Measurements from ENCODE around the gene ADD1. TPM values are rescaled to one million over a fixed set of nuclear protein-coding genes. Genes with fewer than 3 reads are reported as not detected.
A peak's percentile ranks its signal among the peaks of the same experiment; 100 is the strongest.

The ADD1 gene
- total RNA-seq, 2 experiments from 2014 or later: 252 to 255 TPM

DNA sequence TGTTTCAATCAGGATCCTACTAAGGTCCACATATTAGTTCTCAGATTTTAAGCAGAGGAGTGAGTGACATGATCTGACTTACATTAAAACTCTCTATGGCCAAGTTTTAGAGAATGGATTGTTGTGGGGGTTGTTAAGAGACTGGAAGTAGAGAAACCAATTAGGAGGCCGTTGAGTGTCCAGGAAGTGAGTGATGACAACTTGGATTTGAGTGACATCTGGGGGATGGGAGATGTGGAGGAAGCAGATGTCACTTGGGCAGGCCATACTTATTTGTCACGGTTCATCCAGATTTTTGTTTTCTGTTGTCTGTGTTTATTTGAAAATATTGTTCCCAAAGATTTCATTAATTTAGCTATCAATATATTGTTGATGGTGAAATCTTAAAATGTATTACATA is 28.3 kb downstream of the ADD1 start:
- CTCF ChIA-PET: interaction anchor here (0.7 to 1.6 kb wide), 4 partner anchors 10 to 116 kb away, joined by 3 to 5 read pairs (median 4); partner anchors contain the start of gene TNIP2
- ATAC-seq: no peak
- H3K4me3 Mint-ChIP-seq: no peak overlapping the region

DNA sequence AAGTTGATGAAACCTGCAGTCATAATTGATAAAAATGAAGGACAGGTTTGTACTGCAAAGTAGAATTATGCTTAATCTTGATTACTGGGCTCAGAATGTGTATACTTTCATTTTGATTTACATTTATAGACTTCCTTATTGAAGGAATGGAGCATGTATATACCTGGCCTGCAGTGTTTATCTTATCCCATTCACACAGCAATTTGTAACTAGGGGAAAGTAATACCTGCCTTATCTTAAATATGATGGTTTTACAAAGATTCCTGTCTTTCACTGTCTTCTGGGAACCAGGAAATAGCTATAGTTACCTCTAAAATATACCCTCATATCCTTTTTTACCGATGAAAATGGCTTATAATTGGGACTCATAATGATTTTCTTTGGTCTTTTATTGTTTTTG is 29.7 kb downstream of the ADD1 start:
- Mint-ChIP-seq H3K9me3 (ENCODE audit: insufficient read depth) (no peaks in the 10 kb centered on the region), H3K27ac (no peak overlapping the region), H3K4me3 (no peak overlapping the region), H3K36me3 (ENCODE audit: low read depth) (peaks cover 29% of the 10 kb centered on the region), H3K4me1 (ENCODE audit: low read depth) (peaks cover 42% of the 10 kb centered on the region), H3K27me3 (ENCODE audit: low read depth) (no peaks in the 10 kb centered on the region)
- no peak for DNase-seq
- POLR2A ChIA-PET: no interaction called here
- ATAC-seq: no peak
- CTCF ChIA-PET: interaction anchor here (0.9 kb wide), 1 partner anchor 81 kb away, joined by 3 read pairs; no protein-coding TSS in a partner anchor

More for the DNA sequence above, 28.3 kb downstream of the ADD1 start:
- Mint-ChIP-seq H3K27me3 (ENCODE audit: low read depth) (no peaks in the 10 kb centered on the region), H3K36me3 (ENCODE audit: low read depth) (peaks cover 25% of the 10 kb centered on the region), H3K9me3 (ENCODE audit: insufficient read depth) (no peaks in the 10 kb centered on the region), H3K27ac (peak overlapping the region; percentile 75), H3K4me1 (ENCODE audit: low read depth) (peaks cover 41% of the 10 kb centered on the region)
- POLR2A ChIA-PET: interaction anchor here (0.7 to 1.8 kb wide), 2 partner anchors 11 to 505 kb away, joined by 3 to 5 read pairs; no protein-coding TSS in a partner anchor
- no peak for DNase-seq

DNA sequence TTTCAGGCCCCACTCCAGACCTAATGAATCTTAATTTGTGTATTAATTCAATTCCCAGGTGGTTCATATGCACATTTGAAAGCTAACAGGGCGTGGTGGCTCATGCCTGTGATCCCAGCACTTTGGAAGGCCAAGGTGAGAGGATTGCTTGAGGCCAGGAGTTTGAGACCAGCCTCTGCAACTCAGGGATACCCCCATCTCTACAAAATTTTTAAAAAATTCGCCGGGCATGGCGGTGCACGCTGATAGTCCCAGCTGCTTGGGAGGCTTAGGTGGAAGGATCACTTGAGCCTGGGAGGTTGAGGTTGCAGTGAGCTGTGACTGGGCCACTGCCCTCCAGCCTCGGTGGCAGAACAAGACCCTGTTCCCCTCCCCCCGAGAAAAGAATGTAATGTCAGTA is 31.2 kb downstream of the ADD1 start:
- ATAC-seq (no peak), DNase-seq (no peak)
- CTCF ChIA-PET: no interaction called here
- POLR2A ChIA-PET: no interaction called here
- H3K27ac Mint-ChIP-seq: no peak overlapping the region
- H3K4me1 Mint-ChIP-seq (ENCODE audit: low read depth): peaks cover 42% of the 10 kb centered on the region
- H3K4me3 Mint-ChIP-seq: no peak overlapping the region
- H3K27me3 Mint-ChIP-seq (ENCODE audit: low read depth): no peaks in the 10 kb centered on the region
- H3K36me3 Mint-ChIP-seq (ENCODE audit: low read depth): peaks cover 38% of the 10 kb centered on the region
- no peaks in the 10 kb centered on the region for H3K9me3 Mint-ChIP-seq (ENCODE audit: insufficient read depth)

DNA sequence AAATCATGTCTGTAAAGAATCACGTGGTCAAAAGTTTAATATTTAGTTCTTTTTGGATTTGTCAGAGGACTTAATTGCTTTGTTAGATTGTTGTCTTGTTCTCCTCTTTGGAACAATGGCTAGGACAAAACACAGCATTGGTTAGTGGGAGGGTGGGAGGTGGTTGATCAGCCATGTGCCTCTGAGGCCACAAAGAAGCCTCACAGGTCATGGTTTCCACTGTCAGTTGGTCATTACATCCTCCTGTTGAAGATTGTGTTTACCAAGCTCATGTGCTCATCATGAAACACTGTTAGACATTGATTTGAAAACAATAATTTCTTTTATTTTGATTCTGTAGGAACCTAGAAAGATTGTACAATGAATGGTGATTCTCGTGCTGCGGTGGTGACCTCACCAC is 31.9 kb downstream of the ADD1 start:
- ChIA-PET POLR2A (no interaction called here), CTCF (no interaction called here)
- Mint-ChIP-seq H3K9me3 (ENCODE audit: insufficient read depth) (no peaks in the 10 kb centered on the region), H3K36me3 (ENCODE audit: low read depth) (peaks cover 40% of the 10 kb centered on the region), H3K27ac (peak overlapping the region; percentile 6), H3K27me3 (ENCODE audit: low read depth) (no peaks in the 10 kb centered on the region), H3K4me3 (no peak overlapping the region), H3K4me1 (ENCODE audit: low read depth) (peaks cover 40% of the 10 kb centered on the region)
- DNase-seq (no peak), ATAC-seq (no peak)

DNA sequence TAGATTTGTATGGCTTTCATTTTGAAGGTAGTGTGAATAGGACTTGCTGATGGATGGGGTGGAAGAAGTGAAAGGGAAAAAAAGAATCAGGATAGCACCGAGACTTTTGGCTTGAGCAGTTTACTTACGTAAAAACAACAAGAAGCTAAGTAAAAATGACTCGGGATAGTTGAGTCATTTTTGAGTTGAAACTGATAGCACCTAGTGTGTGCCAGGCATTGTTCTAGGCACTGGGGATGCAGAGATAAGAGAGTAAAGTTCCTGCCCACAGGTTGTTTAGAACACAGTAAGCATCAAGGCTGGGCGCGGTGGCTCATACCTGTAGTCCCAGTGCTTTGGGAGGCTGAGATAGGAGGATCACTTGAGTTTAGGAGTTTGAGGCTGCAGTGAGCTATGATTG is 34.7 kb downstream of the ADD1 start:
- Mint-ChIP-seq H3K27ac (peak overlapping the region; percentile 25), H3K4me3 (no peak overlapping the region), H3K27me3 (ENCODE audit: low read depth) (no peaks in the 10 kb centered on the region), H3K4me1 (ENCODE audit: low read depth) (peaks cover 23% of the 10 kb centered on the region), H3K9me3 (ENCODE audit: insufficient read depth) (no peaks in the 10 kb centered on the region), H3K36me3 (ENCODE audit: low read depth) (peaks cover 39% of the 10 kb centered on the region)
- ATAC-seq (no peak), DNase-seq (no peak)
- ChIA-PET POLR2A (no interaction called here), CTCF (interaction anchor here (0.6 to 0.8 kb wide), 2 partner anchors 12 to 14 kb away, joined by 3 read pairs; no protein-coding TSS in a partner anchor)

DNA sequence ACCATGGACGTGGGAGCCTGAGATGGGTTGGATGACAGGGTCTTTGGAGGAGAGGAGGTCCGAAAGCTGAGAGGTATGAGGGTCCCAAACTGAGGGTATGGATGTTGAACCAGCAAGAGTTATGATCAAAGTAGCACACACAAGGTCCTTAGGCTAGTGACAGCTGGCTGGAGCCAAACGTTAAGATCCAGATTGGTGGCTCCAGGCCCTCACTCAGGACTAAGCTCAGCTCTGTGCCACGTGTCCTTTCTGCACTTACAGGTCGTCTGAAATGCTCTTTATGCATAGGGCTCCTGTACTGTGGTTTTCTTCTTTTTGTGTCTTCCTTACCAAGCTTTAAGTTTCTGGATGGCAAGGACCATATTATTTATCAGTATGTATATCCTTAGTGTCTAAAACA is 35.4 kb downstream of the ADD1 start:
- no peak for ATAC-seq
- POLR2A ChIA-PET: interaction anchor here (0.5 kb wide), 1 partner anchor 14 kb away, joined by 4 read pairs; no protein-coding TSS in a partner anchor
- CTCF ChIA-PET: no interaction called here
- no peak overlapping the region for H3K4me3 Mint-ChIP-seq
- H3K9me3 Mint-ChIP-seq (ENCODE audit: insufficient read depth): no peaks in the 10 kb centered on the region
- no peak for DNase-seq
- H3K36me3 Mint-ChIP-seq (ENCODE audit: low read depth): peaks cover 40% of the 10 kb centered on the region
- H3K27ac Mint-ChIP-seq: peak overlapping the region; percentile 7
- H3K27me3 Mint-ChIP-seq (ENCODE audit: low read depth): no peaks in the 10 kb centered on the region
- H3K4me1 Mint-ChIP-seq (ENCODE audit: low read depth): peaks cover 19% of the 10 kb centered on the region

DNA sequence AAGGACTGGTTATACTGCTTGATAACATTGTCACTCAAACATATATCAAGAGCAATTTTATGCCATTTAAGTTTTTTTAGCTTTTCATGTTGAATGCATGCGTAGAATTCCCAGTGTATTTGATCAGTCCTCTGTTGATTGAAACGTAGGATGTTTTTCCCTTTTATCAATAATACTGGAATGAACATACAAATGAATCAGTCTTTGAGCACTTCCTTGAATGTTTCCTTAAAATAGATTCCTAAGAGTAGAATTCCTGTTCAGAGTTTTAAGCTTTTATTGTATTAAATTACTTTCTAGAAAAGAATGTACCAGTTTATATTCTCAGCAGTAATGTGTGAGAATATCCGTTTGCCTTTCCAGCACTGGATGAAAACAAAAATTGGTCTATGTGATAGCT is 37.8 kb downstream of the ADD1 start:
- no peaks in the 10 kb centered on the region for H3K9me3 Mint-ChIP-seq (ENCODE audit: insufficient read depth)
- no peak overlapping the region for H3K4me3 Mint-ChIP-seq
- DNase-seq (no peak), ATAC-seq (no peak)
- H3K4me1 Mint-ChIP-seq (ENCODE audit: low read depth): peaks cover 6% of the 10 kb centered on the region
- POLR2A ChIA-PET: interaction anchor here (0.7 kb wide), 1 partner anchor 289 kb away, joined by 3 read pairs; no protein-coding TSS in a partner anchor
- H3K27ac Mint-ChIP-seq: no peak overlapping the region
- no peaks in the 10 kb centered on the region for H3K27me3 Mint-ChIP-seq (ENCODE audit: low read depth)
- CTCF ChIA-PET: interaction anchor here (1.3 kb wide), 1 partner anchor 9 kb away, joined by 4 read pairs; no protein-coding TSS in a partner anchor
- peaks cover 50% of the 10 kb centered on the region for H3K36me3 Mint-ChIP-seq (ENCODE audit: low read depth)

DNA sequence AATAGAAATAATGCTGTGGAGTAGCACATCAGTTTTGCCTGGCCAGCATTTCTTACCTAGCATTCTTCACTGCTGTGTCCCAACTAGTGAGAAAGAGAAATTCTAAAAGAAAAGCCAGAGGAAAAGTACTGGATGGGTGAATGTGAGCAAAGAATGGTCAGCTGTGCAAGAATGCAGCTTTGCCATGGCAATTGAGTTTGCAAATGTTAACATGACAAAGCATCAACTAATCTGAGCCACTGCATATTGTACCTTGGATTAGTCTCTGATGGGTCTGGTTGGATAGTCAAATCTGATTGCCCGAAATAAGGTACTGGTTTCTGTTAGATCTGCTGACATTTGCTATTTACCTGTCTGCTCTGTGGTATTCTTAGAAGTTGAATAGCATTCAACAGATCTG is 38.7 kb downstream of the ADD1 start:
- DNase-seq (no peak), ATAC-seq (no peak)
- Mint-ChIP-seq H3K27me3 (ENCODE audit: low read depth) (no peaks in the 10 kb centered on the region), H3K36me3 (ENCODE audit: low read depth) (peaks cover 54% of the 10 kb centered on the region), H3K4me1 (ENCODE audit: low read depth) (peaks cover 5% of the 10 kb centered on the region), H3K4me3 (no peak overlapping the region), H3K9me3 (ENCODE audit: insufficient read depth) (no peaks in the 10 kb centered on the region), H3K27ac (no peak overlapping the region)
- POLR2A ChIA-PET: no interaction called here
- CTCF ChIA-PET: no interaction called here

DNA sequence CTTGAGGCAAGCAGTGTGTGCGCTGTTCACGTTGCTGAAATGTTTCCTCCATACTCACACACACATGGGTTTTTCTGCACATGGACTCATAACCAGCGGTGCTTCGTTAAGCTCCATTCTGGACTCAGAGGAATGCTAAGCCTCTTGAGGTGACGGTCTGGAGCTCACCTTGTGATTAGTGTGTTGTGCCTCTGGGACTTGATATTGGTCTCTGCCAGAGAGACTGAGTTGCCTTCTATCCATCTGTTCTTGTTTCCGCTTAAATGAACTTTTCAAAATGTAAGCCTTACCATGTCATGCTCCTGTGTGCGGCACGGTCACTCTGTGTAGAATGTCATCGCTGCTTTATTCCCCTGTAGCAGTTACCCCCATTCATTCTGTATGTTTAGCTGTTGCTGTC is 42.5 kb downstream of the ADD1 start:
- POLR2A ChIA-PET: no interaction called here
- CTCF ChIA-PET: no interaction called here

DNA sequence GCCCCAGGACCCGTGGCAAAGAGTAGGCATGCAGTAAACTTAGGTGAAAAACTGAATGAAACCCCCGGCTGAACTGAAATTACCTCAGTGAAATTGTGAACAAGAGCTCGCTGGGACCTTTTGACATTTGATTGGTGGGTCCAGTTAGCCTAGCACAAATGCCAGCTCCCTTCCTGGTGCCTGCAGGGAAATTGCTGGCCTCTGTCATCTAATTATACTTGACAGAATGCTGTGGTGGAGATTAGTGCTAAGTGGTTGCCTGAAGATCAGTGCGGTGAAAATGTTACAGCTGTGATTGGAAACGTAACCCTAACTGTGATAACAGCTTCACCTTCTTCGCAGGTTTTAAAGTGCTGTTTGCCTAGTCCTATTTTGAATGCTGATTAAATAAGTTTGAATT is 43.0 kb downstream of the ADD1 start:
- ChIA-PET POLR2A (no interaction called here), CTCF (no interaction called here)
- Mint-ChIP-seq H3K4me3 (no peak overlapping the region), H3K9me3 (ENCODE audit: insufficient read depth) (no peaks in the 10 kb centered on the region), H3K4me1 (ENCODE audit: low read depth) (peaks cover 1% of the 10 kb centered on the region), H3K27me3 (ENCODE audit: low read depth) (no peaks in the 10 kb centered on the region), H3K27ac (no peak overlapping the region), H3K36me3 (ENCODE audit: low read depth) (peaks cover 44% of the 10 kb centered on the region)
- no peak for DNase-seq
- no peak for ATAC-seq

More for the DNA sequence above, 42.5 kb downstream of the ADD1 start:
- ATAC-seq: no peak
- no peak overlapping the region for H3K4me3 Mint-ChIP-seq
- H3K27me3 Mint-ChIP-seq (ENCODE audit: low read depth): no peaks in the 10 kb centered on the region
- H3K9me3 Mint-ChIP-seq (ENCODE audit: insufficient read depth): no peaks in the 10 kb centered on the region
- peaks cover 1% of the 10 kb centered on the region for H3K4me1 Mint-ChIP-seq (ENCODE audit: low read depth)
- no peak for DNase-seq
- H3K36me3 Mint-ChIP-seq (ENCODE audit: low read depth): peaks cover 44% of the 10 kb centered on the region
- H3K27ac Mint-ChIP-seq: no peak overlapping the region

DNA sequence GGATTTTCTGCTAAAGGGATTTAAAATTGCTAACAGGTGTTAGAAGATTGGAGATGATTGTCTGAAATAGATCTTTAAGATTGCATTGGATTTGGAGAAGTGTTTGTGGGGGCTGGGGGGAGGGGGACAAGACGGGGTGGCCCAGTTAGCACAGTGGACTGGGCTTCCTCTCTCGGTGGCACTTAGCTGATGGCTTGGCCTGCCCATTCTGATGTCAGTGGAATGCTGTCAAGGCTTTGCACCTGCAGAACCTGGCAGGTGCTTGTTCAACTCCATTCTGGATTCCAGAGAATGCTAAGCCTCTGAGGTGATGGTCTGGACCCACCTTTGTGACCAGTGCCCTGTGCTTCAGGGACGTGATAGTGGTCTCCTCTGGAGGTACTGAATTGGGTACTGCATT is 43.7 kb downstream of the ADD1 start:
- DNase-seq: no peak
- ATAC-seq: no peak
- CTCF ChIA-PET: no interaction called here
- H3K9me3 Mint-ChIP-seq (ENCODE audit: insufficient read depth): no peaks in the 10 kb centered on the region
- H3K4me3 Mint-ChIP-seq: no peak overlapping the region
- POLR2A ChIA-PET: no interaction called here
- H3K36me3 Mint-ChIP-seq (ENCODE audit: low read depth): peaks cover 40% of the 10 kb centered on the region
- no peaks in the 10 kb centered on the region for H3K27me3 Mint-ChIP-seq (ENCODE audit: low read depth)
- H3K27ac Mint-ChIP-seq: no peak overlapping the region
- peaks cover 1% of the 10 kb centered on the region for H3K4me1 Mint-ChIP-seq (ENCODE audit: low read depth)

DNA sequence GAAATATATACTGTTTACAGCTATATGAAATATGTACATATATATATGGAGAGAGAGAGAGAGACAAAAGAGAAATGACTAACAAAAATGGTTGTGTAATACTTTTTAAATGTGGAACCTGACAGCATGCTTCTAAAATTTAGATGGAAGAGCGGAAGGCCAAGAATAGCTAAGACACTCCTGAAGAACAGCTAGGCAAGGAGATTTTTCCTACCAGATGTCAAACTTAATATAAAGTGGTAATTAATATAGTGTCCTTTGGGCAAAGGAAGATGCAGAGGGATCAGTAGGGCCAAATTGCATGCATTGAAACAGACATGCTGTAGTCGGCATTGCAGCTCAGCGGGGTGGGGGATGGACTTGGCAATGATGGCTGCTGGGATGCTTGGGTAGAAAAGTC is 45.2 kb downstream of the ADD1 start:
- H3K36me3 Mint-ChIP-seq (ENCODE audit: low read depth): peaks cover 43% of the 10 kb centered on the region
- ATAC-seq: no peak
- POLR2A ChIA-PET: no interaction called here
- DNase-seq: no peak
- H3K4me3 Mint-ChIP-seq: no peak overlapping the region
- no peaks in the 10 kb centered on the region for H3K27me3 Mint-ChIP-seq (ENCODE audit: low read depth)
- peaks cover 1% of the 10 kb centered on the region for H3K4me1 Mint-ChIP-seq (ENCODE audit: low read depth)
- no peak overlapping the region for H3K27ac Mint-ChIP-seq
- H3K9me3 Mint-ChIP-seq (ENCODE audit: insufficient read depth): no peaks in the 10 kb centered on the region
- CTCF ChIA-PET: no interaction called here

DNA sequence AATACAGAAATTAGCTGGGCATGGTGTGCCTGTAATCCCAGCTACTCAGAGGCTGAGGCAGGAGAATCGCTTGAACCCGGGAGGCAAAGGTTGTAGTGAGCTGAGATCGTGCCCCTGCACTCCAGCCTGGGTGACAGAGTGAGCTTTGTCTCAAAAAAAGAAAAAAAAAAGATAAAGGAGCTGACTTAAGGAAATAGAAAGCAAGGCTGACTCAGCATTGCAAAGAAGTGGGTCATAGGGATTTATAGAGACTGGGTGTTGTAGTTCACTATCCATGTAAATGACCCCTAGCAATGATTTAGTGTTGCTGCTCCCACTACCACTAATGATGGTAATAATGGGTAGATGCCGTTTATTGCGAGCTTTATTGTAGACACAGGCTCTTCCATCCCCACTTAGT is 47.6 kb downstream of the ADD1 start:
- CTCF ChIA-PET: no interaction called here
- Mint-ChIP-seq H3K4me3 (no peak overlapping the region), H3K27ac (peak overlapping the region; percentile 17), H3K9me3 (ENCODE audit: insufficient read depth) (no peaks in the 10 kb centered on the region), H3K27me3 (ENCODE audit: low read depth) (no peaks in the 10 kb centered on the region), H3K4me1 (ENCODE audit: low read depth) (no peaks in the 10 kb centered on the region), H3K36me3 (ENCODE audit: low read depth) (peaks cover 36% of the 10 kb centered on the region)
- POLR2A ChIA-PET: no interaction called here
- DNase-seq (no peak), ATAC-seq (no peak)
